ENCODE data around the gene SUN1. TPM values are rescaled to one million over a fixed set of nuclear protein-coding genes. Genes with fewer than 3 reads are reported as not detected.

Gene SUN1
- total RNA-seq, 1 experiment from 2014 or later, result 126 TPM

GRCh38 chr7:876972-877311 lies 44.7 kb downstream of the SUN1 start:
- ChIA-PET POLR2A (interaction anchor here (0.6 to 3.2 kb wide), 9 partner anchors 40 to 551 kb away, joined by 3 to 39 read pairs (median 5); partner anchors contain the start of genes PRKAR1B and SUN1), CTCF (interaction anchor here (0.9 to 1.4 kb wide), 2 partner anchors 9 to 78 kb away, joined by 3 to 5 read pairs; no protein-coding TSS in a partner anchor)
- H3K4me3 Mint-ChIP-seq (ENCODE audit: unreplicated experiment), result peak overlapping the region; percentile 99
- H3K9me3 Mint-ChIP-seq (ENCODE audit: unreplicated experiment), result no peaks in the 10 kb centered on the region
- intact Hi-C loops (cut with micrococcal nuclease), result loop anchor here (10.0 kb wide), 1 partner anchor 552 kb away; no protein-coding TSS in a partner anchor
- H3K27ac Mint-ChIP-seq (ENCODE audit: low read depth, unreplicated experiment), result peak overlapping the region; percentile 93
- DNase-seq (ENCODE audit: unreplicated experiment), result no peak
- no TSS peak for BruUV-seq (replicated peaks)
- TF ChIP-seq CTCF (IDR thresholded peaks at IDR 0.05; ENCODE audit: unreplicated experiment), result no peak
- H3K36me3 Mint-ChIP-seq (ENCODE audit: insufficient read depth, unreplicated experiment), result peaks cover 31% of the 10 kb centered on the region
- H3K4me1 Mint-ChIP-seq (ENCODE audit: insufficient read depth, unreplicated experiment), result no peaks in the 10 kb centered on the region
- no peaks in the 10 kb centered on the region for H3K27me3 Mint-ChIP-seq (ENCODE audit: insufficient read depth, unreplicated experiment)

GRCh38 chr7:877312-878232 lies 45.3 kb downstream of the SUN1 start:
- H3K27ac Mint-ChIP-seq (ENCODE audit: low read depth, unreplicated experiment), result peak overlapping the region; percentile 93
- H3K9me3 Mint-ChIP-seq (ENCODE audit: unreplicated experiment), result no peaks in the 10 kb centered on the region
- BruUV-seq (replicated peaks), result no TSS peak
- no peaks in the 10 kb centered on the region for H3K4me1 Mint-ChIP-seq (ENCODE audit: insufficient read depth, unreplicated experiment)
- intact Hi-C loops (cut with micrococcal nuclease), result loop anchor here (10.0 kb wide), 1 partner anchor 553 kb away; no protein-coding TSS in a partner anchor
- peak; percentile 8 for DNase-seq (ENCODE audit: unreplicated experiment)
- ChIA-PET POLR2A (interaction anchor here (0.6 to 3.2 kb wide), 8 partner anchors 18 to 150 kb away, joined by 3 to 39 read pairs (median 4); partner anchors contain the start of genes PRKAR1B and SUN1), CTCF (interaction anchor here (0.6 kb wide), 1 partner anchor 33 kb away, joined by 3 read pairs; no protein-coding TSS in a partner anchor)
- peak overlapping the region; percentile 99 for H3K4me3 Mint-ChIP-seq (ENCODE audit: unreplicated experiment)
- peaks cover 24% of the 10 kb centered on the region for H3K36me3 Mint-ChIP-seq (ENCODE audit: insufficient read depth, unreplicated experiment)
- H3K27me3 Mint-ChIP-seq (ENCODE audit: insufficient read depth, unreplicated experiment), result no peaks in the 10 kb centered on the region
- no peak for TF ChIP-seq CTCF (IDR thresholded peaks at IDR 0.05; ENCODE audit: unreplicated experiment)

- Mint-ChIP-seq H3K4me3 (ENCODE audit: unreplicated experiment) (no peak overlapping the region), H3K27ac (ENCODE audit: low read depth, unreplicated experiment) (no peak overlapping the region), H3K27me3 (ENCODE audit: insufficient read depth, unreplicated experiment) (no peaks in the 10 kb centered on the region), H3K9me3 (ENCODE audit: unreplicated experiment) (no peaks in the 10 kb centered on the region), H3K36me3 (ENCODE audit: insufficient read depth, unreplicated experiment) (peaks cover 14% of the 10 kb centered on the region), H3K4me1 (ENCODE audit: insufficient read depth, unreplicated experiment) (no peaks in the 10 kb centered on the region)
- BruUV-seq (replicated peaks), result no TSS peak
- no peak for TF ChIP-seq CTCF (IDR thresholded peaks at IDR 0.05; ENCODE audit: unreplicated experiment)
- ChIA-PET POLR2A (no interaction called here), CTCF (interaction anchor here (0.7 kb wide), 1 partner anchor 147 kb away, joined by 3 read pairs; no protein-coding TSS in a partner anchor)
- DNase-seq (ENCODE audit: unreplicated experiment), result no peak
- intact Hi-C loops (cut with micrococcal nuclease), result loop anchor here (10.0 kb wide), 1 partner anchor 554 kb away; no protein-coding TSS in a partner anchor
These were observed 46.8 kb downstream of the SUN1 start for GRCh38 chr7:879093-879492.

- POLR2A ChIA-PET, result no interaction called here
- Mint-ChIP-seq H3K9me3 (ENCODE audit: unreplicated experiment) (no peaks in the 10 kb centered on the region), H3K4me1 (ENCODE audit: insufficient read depth, unreplicated experiment) (no peaks in the 10 kb centered on the region), H3K27ac (ENCODE audit: low read depth, unreplicated experiment) (no peak overlapping the region), H3K27me3 (ENCODE audit: insufficient read depth, unreplicated experiment) (no peaks in the 10 kb centered on the region), H3K4me3 (ENCODE audit: unreplicated experiment) (no peak overlapping the region), H3K36me3 (ENCODE audit: insufficient read depth, unreplicated experiment) (peaks cover 10% of the 10 kb centered on the region)
- BruUV-seq (replicated peaks), result TSS peak; percentile 20
- CTCF ChIA-PET, result interaction anchor here (0.7 kb wide), 1 partner anchor 18 kb away, joined by 3 read pairs; no protein-coding TSS in a partner anchor
- intact Hi-C loops (cut with micrococcal nuclease), result loop anchor here (10.0 kb wide), 1 partner anchor 555 kb away; no protein-coding TSS in a partner anchor
- DNase-seq (ENCODE audit: unreplicated experiment), result no peak
- no peak for TF ChIP-seq CTCF (IDR thresholded peaks at IDR 0.05; ENCODE audit: unreplicated experiment)
These were observed 47.4 kb downstream of the SUN1 start for GRCh38 chr7:879706-880105.

Data from MCF 10A (cell line).